ENCODE results near the gene HMCN2. TPM values are rescaled to one million over a fixed set of nuclear protein-coding genes. Genes with fewer than 3 reads are reported as not detected.

HMCN2 gene
- total RNA-seq, 6 experiments from 2014 or later = under 0.01 to 0.05 (median 0.02) TPM; not detected in 3

GRCh38 chr9:130259044-130259443 lies 6.5 kb upstream of the HMCN2 start:
- Mint-ChIP-seq H3K27me3 (ENCODE audit: insufficient read depth) (peaks cover 52% of the 10 kb centered on the region), H3K36me3 (ENCODE audit: low read depth) (no peaks in the 10 kb centered on the region), H3K4me3 (no peak overlapping the region), H3K27ac (no peak overlapping the region), H3K9me3 (no peaks in the 10 kb centered on the region), H3K4me1 (ENCODE audit: low read depth) (peaks cover 8% of the 10 kb centered on the region; the same call in 1 of the 2 replicates)
- DNase-seq = no peak
- TF ChIP-seq, protein P1, sequence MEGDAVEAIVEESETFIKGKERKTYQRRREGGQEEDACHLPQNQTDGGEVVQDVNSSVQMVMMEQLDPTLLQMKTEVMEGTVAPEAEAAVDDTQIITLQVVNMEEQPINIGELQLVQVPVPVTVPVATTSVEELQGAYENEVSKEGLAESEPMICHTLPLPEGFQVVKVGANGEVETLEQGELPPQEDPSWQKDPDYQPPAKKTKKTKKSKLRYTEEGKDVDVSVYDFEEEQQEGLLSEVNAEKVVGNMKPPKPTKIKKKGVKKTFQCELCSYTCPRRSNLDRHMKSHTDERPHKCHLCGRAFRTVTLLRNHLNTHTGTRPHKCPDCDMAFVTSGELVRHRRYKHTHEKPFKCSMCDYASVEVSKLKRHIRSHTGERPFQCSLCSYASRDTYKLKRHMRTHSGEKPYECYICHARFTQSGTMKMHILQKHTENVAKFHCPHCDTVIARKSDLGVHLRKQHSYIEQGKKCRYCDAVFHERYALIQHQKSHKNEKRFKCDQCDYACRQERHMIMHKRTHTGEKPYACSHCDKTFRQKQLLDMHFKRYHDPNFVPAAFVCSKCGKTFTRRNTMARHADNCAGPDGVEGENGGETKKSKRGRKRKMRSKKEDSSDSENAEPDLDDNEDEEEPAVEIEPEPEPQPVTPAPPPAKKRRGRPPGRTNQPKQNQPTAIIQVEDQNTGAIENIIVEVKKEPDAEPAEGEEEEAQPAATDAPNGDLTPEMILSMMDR (IDR thresholded peaks at IDR 0.05) = no peak

- Mint-ChIP-seq H3K4me1 (ENCODE audit: low read depth) (peaks cover 8% of the 10 kb centered on the region; the same call in 1 of the 2 replicates), H3K27ac (no peak overlapping the region), H3K4me3 (no peak overlapping the region), H3K27me3 (ENCODE audit: insufficient read depth) (peaks cover 55% of the 10 kb centered on the region), H3K36me3 (ENCODE audit: low read depth) (no peaks in the 10 kb centered on the region), H3K9me3 (no peaks in the 10 kb centered on the region)
- TF ChIP-seq, protein P1 (IDR thresholded peaks at IDR 0.05) = no peak
- peak; percentile 25 for DNase-seq
Measured at GRCh38 chr9:130260816-130261765, 4.5 kb upstream of the HMCN2 start.

DNA sequence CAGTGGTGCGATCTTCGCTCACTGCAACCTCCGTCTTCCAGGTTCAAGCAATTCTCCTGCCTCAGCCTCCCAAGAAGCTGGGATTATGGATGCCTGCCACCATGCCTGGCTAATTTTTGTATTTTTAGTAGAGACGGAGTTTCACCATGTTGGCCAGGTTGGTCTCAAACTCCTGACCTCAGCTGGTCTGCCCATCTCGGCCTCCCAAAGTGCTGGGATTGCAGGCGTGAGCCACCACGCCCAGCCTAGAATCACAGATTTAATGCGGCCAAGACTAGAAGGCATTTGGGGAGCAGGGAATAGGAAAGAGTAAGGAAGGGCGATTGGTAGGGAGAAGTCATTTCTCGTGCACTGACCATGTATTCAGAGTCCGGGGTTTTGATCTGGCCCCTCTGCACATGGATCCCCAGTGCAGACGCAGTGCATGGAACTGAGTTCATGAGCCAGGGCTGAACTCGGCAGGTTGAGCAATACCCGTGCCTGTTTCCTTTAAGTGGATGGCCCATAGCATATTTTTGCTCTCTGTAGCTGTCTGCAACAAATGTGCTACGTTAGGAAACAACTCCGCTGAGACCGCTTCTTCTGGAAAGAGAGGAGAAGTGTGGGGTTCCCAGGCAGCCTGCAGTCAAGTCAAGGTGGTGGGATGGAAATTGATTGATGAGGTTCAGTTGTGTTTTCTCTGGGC lies 3.4 kb upstream of the HMCN2 start:
- no peaks in the 10 kb centered on the region for H3K36me3 Mint-ChIP-seq (ENCODE audit: low read depth)
- no peak overlapping the region for H3K27ac Mint-ChIP-seq
- H3K27me3 Mint-ChIP-seq (ENCODE audit: insufficient read depth) = peaks cover 63% of the 10 kb centered on the region
- peaks cover 8% of the 10 kb centered on the region; the same call in 1 of the 2 replicates for H3K4me1 Mint-ChIP-seq (ENCODE audit: low read depth)
- no peaks in the 10 kb centered on the region for H3K9me3 Mint-ChIP-seq
- no peak for DNase-seq
- H3K4me3 Mint-ChIP-seq = no peak overlapping the region
- TF ChIP-seq, protein P1 (IDR thresholded peaks at IDR 0.05) = no peak

GRCh38 chr9:130262771-130263170 lies 2.8 kb upstream of the HMCN2 start:
- H3K36me3 Mint-ChIP-seq (ENCODE audit: low read depth) = no peaks in the 10 kb centered on the region
- H3K4me3 Mint-ChIP-seq = no peak overlapping the region
- peaks cover 65% of the 10 kb centered on the region for H3K27me3 Mint-ChIP-seq (ENCODE audit: insufficient read depth)
- H3K27ac Mint-ChIP-seq = no peak overlapping the region
- no peaks in the 10 kb centered on the region for H3K9me3 Mint-ChIP-seq
- TF ChIP-seq, protein P1 (IDR thresholded peaks at IDR 0.05) = no peak
- H3K4me1 Mint-ChIP-seq (ENCODE audit: low read depth) = peaks cover 8% of the 10 kb centered on the region; the same call in 1 of the 2 replicates
- DNase-seq = no peak

- Mint-ChIP-seq H3K27me3 (ENCODE audit: insufficient read depth) (peaks cover 68% of the 10 kb centered on the region), H3K4me1 (ENCODE audit: low read depth) (peaks cover 8% of the 10 kb centered on the region; the same call in 1 of the 2 replicates)
- DNase-seq = no peak
Measured at GRCh38 chr9:130263601-130264413, 1.8 kb upstream of the HMCN2 start.

More at GRCh38 chr9:130263601-130264413, 1.8 kb upstream of the HMCN2 start:
- no peak overlapping the region for H3K4me3 Mint-ChIP-seq
- H3K9me3 Mint-ChIP-seq = no peaks in the 10 kb centered on the region
- TF ChIP-seq, protein P1 (IDR thresholded peaks at IDR 0.05) = peak; percentile 23; the same call in 1 of the 2 replicates
- no peaks in the 10 kb centered on the region for H3K36me3 Mint-ChIP-seq (ENCODE audit: low read depth)
- no peak overlapping the region for H3K27ac Mint-ChIP-seq
